HepG2 (cell line): ENCODE data around the gene NAB1. TPM values are rescaled to one million over a fixed set of nuclear protein-coding genes. Genes with fewer than 3 reads are reported as not detected.
"Not testable (repeated sequence)": the region's sequence is repeated elsewhere in the genome, so short reads cannot be mapped to it uniquely, and the experiment has no call there.

ENCODE experiments used
- ATAC-seq: fragments of 200-7000 bp; cut with Tn5 transposase; 3 replicates; pipeline ENCODE4 v1.9.1; 2020; ENCODE audit warnings: mild to moderate bottlenecking, moderate library complexity
- BruUV-seq: library from RNA; stranded (reverse); fragments of 400-500 nt; replicated peaks from 2 replicates; lab custom pipeline; 2021; lab: Mats Ljungman, UMichigan
- CTCF ChIA-PET: fragments of 300-600 bp; formaldehyde crosslinking; extraction: SDS; loops from one replicate; lab custom pipeline; 2021; ENCODE audit warnings: low total read pairs, inconsistent platforms, low intra/inter-chr PET ratio; lab: Yijun Ruan, JAX
- POLR2A ChIA-PET: fragments of 350-600 bp; sonication (Branson Sonifier 250); formaldehyde crosslinking; loops from one replicate; lab custom pipeline; 2020; ENCODE audit warnings: antibody characterized with exemption, inconsistent platforms; lab: Yijun Ruan, JAX
- DNase-seq: peaks from one replicate; pipeline ENCODE4 v3.0.0-alpha.2; 2015; ENCODE audit warnings: low spot score
- FAIRE-seq: peaks from 3 replicates; lab custom pipeline; 2011; peaks lifted over from hg19 to GRCh38; lab: Jason Lieb, UNC
- H2AFZ ChIP-seq: one replicate; pipeline ENCODE4 v1.6.1; 2011; ENCODE audit warnings: low read length, inconsistent platforms
- H3K27ac ChIP-seq: fragments of 300-600 bp; 3 replicates; pipeline ENCODE4 v1.8.0; 2011; ENCODE audit warnings: mixed run types, mild to moderate bottlenecking, mixed read lengths, low read length, inconsistent platforms; ENCODE audit not compliant: insufficient read depth; ENCODE audit errors: extremely low read length
- H3K27me3 ChIP-seq, 2 experiments: fragments of 200-600 bp in 1 of 2; 2 replicates in 1 of 2; 3 replicates in 1 of 2; pipeline versions ENCODE4 v1.6.0 to v1.8.0; 2011; ENCODE audit warnings: low read length in 2 of 2, mild to moderate bottlenecking in 2 of 2, moderate library complexity in 2 of 2, inconsistent platforms in 1 of 2; ENCODE audit not compliant: insufficient read depth in 2 of 2, control insufficient read depth in 1 of 2
- H3K36me3 ChIP-seq, 2 experiments: fragments of 200-600 bp in 1 of 2; replicated peaks in 1 of 2; 2 replicates in 1 of 2; 3 replicates in 1 of 2; pipeline versions ENCODE4 v1.5.1 to v1.8.0; 2011; ENCODE audit warnings: low read length in 2 of 2, inconsistent platforms in 1 of 2; ENCODE audit not compliant: insufficient read depth in 2 of 2, control insufficient read depth in 1 of 2
- H3K4me1 ChIP-seq: 2 replicates; pipeline ENCODE4 v1.5.1; 2012; ENCODE audit warnings: low read length, inconsistent platforms; ENCODE audit not compliant: insufficient read depth
- H3K4me2 ChIP-seq: 2 replicates; pipeline ENCODE4 v1.6.0; 2011; ENCODE audit warnings: low read depth, low read length, inconsistent platforms
- H3K4me3 ChIP-seq, 3 experiments: fragments of 200-600 bp in 1 of 3; sonication (generic), shearing (Covaris generic) in 1 of 3; replicated peaks in 1 of 3; 2 replicates each; pipeline ENCODE4 v1.5.1; 2011 to 2016; ENCODE audit warnings: low read length in 3 of 3, inconsistent platforms in 2 of 3, low read depth in 2 of 3, mild to moderate bottlenecking in 2 of 3, control low read depth in 1 of 3, mixed read lengths in 1 of 3; ENCODE audit not compliant: insufficient read depth in 1 of 3
- H3K79me2 ChIP-seq: one replicate; pipeline ENCODE4 v1.6.1; 2011; ENCODE audit warnings: low read length, inconsistent platforms; ENCODE audit not compliant: insufficient read depth
- H3K9ac ChIP-seq: 2 replicates; pipeline ENCODE4 v1.6.0; 2011; ENCODE audit warnings: mild to moderate bottlenecking, low read depth, low read length, inconsistent platforms; ENCODE audit not compliant: insufficient read depth
- H3K9me3 ChIP-seq: 2 replicates; pipeline ENCODE4 v1.5.1; 2012; ENCODE audit warnings: mild to moderate bottlenecking, low read length
- H4K20me1 ChIP-seq: 2 replicates; pipeline ENCODE4 v1.6.0; 2011; ENCODE audit warnings: inconsistent platforms, mild to moderate bottlenecking, low read length, moderate library complexity; ENCODE audit not compliant: insufficient read depth
- EP300 ChIP-seq, 3 experiments: sonication (generic) in 1 of 3; formaldehyde crosslinking in 1 of 3; IDR thresholded peaks; 2 replicates each; pipeline versions ENCODE4 v1.5.1 to v1.6.1; 2011 to 2020; ENCODE audit warnings: low read depth in 2 of 3, low read length in 2 of 3, borderline replicate concordance in 1 of 3, improper control_type of control experiment in 1 of 3, mild to moderate bottlenecking in 1 of 3, missing genetic modification reagents in 1 of 3, moderate library complexity in 1 of 3
- FOSL2 ChIP-seq: sonication (generic); formaldehyde crosslinking; IDR thresholded peaks from 2 replicates; pipeline ENCODE4 v1.4.0; 2020; ENCODE audit warnings: missing genetic modification reagents
- ZMYM2 ChIP-seq: sonication (generic); formaldehyde crosslinking; IDR thresholded peaks from 2 replicates; pipeline ENCODE4 v1.8.0; 2022; ENCODE audit warnings: mild to moderate bottlenecking, missing genetic modification reagents
- ZNF253 ChIP-seq: sonication (generic); formaldehyde crosslinking; IDR thresholded peaks from 2 replicates; pipeline ENCODE4 v1.8.0; 2022; ENCODE audit warnings: mild to moderate bottlenecking, missing genetic modification reagents, borderline replicate concordance
- ZNF710 ChIP-seq: sonication (generic); formaldehyde crosslinking; IDR thresholded peaks from 2 replicates; pipeline ENCODE4 v1.5.0; 2020; ENCODE audit warnings: mild to moderate bottlenecking, missing genetic modification reagents, borderline replicate concordance
- ZNF749 ChIP-seq: sonication (generic); formaldehyde crosslinking; IDR thresholded peaks from 2 replicates; pipeline ENCODE4 v1.8.0; 2022; ENCODE audit warnings: mild to moderate bottlenecking, missing genetic modification reagents, moderate library complexity, borderline replicate concordance
- WGBS: methylation state at CpG from one replicate; pipeline ENCODE4 v1.1.6; 2017; ENCODE audit warnings: low lambda C conversion rate; 5-methylcytosine and 5-hydroxymethylcytosine counted together
- in situ Hi-C: cut with HindIII; loops from 2 replicates; pipeline ENCODE4 v1.10.0; 2017; ENCODE audit warnings: low pct_unique_long_range_greater_than_20kb; ENCODE audit not compliant: extremely low pct_ligation_motif_present
- intact Hi-C: fragments of 100-400 bp; cut with micrococcal nuclease; formaldehyde crosslinking; loops from one replicate; pipeline ENCODE4 v1.10.0; 2022; ENCODE audit not compliant: unreplicated experiment
- polyA plus RNA-seq, 8 experiments: library from polyadenylated mRNA; depleted of rRNA in 3 of 8; stranded (reverse) in 7 of 8; unstranded in 1 of 8; fragments of >200 nt; fragmentation: Illumina TruSeq in 4 of 8; extraction: Trizol in 4 of 8; gene quantifications; 2 replicates each; pipeline versions ENCODE4 v1.2.1 to v1.2.3, GENCODE V29; 2011 to 2016; ENCODE audit warnings: low read depth in 4 of 8, missing spikeins in 1 of 8, mixed read lengths in 1 of 8; ENCODE audit not compliant: insufficient read depth in 1 of 8
- total RNA-seq, 5 experiments: library from RNA; depleted of rRNA; stranded (reverse); fragments of >200 nt; fragmentation: Illumina TruSeq; extraction: Trizol; gene quantifications; 2 replicates each; pipeline ENCODE4 v1.2.3, GENCODE V29; 2016; ENCODE audit warnings: low read depth in 1 of 5
- TF ChIP-seq, protein P1 (sequence below): sonication (generic); formaldehyde crosslinking; IDR thresholded peaks from 2 replicates; pipeline ENCODE4 v1.8.0; 2022; ENCODE audit warnings: mild to moderate bottlenecking, missing genetic modification reagents

The NAB1 gene
- total and polyA plus RNA-seq, 2 of the 13 experiments (the other 11 are each of a cell fraction or from before 2014, with no cell fraction given): 24.5 to 46.0 TPM

- H2AFZ ChIP-seq: no peak overlapping the region
- BruUV-seq: no TSS peak
- FAIRE-seq: no peak
- peaks cover 15% of the 10 kb centered on the region for H3K4me1 ChIP-seq
- no peak for DNase-seq
- no peak overlapping the region for H3K4me3 ChIP-seq
- no peak for ATAC-seq
- ChIA-PET CTCF (no interaction called here), POLR2A (no interaction called here)
- no peaks in the 10 kb centered on the region for H4K20me1 ChIP-seq
- no peak overlapping the region for H3K9ac ChIP-seq
- H3K4me2 ChIP-seq: no peak overlapping the region
- 33% methylated on average over 4 of the region's 4 CpGs for WGBS
- H3K27ac ChIP-seq: no peak overlapping the region
- no peaks in the 10 kb centered on the region for H3K9me3 ChIP-seq
- H3K36me3 ChIP-seq: no peaks in the 10 kb centered on the region
- H3K79me2 ChIP-seq: no peaks in the 10 kb centered on the region
- intact Hi-C loops (loop anchor here (10.0 kb wide), 1 partner anchor 378 kb away; no protein-coding TSS in a partner anchor), in situ Hi-C loops (no loop called here)
- no peaks in the 10 kb centered on the region for H3K27me3 ChIP-seq
- TF ChIP-seq ZNF710 (CRISPR knock-in tag): no peak
- TF ChIP-seq, all 625 proteins: peak for 0
Observed at GRCh38 chr2:190607014-190607597, 41.8 kb upstream of the NAB1 start.

DNA sequence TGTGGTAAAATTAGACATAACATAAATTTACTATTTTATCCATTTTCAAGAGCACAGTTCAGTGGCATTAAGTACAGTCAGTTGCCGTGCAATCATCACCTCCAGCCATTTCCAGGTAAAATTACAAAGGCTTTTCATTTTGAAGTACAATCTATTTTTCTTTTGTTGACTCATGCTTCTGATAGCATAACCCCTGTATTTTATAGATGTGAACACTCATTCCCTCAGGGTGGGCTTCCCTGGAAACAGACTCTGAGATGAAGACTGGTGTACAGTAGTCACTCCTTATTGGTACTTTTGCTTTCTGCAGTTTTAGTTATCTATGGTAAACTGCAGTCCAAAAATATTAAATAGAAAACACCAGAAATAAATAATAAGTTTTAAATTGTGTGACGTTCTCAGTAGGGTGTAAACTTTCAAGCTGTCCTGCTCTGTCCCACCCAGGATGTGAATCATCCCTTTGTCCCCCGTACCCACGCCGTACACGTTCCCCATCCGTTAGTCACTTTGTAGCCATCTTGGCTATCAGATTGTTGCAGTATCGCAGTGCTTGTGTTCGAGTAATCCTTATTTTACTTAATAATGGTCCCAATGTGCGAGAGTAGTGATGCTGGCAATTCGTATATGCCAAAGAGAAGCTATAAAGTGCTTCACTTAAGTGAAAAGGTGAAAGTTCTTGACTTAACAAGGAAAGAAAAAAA lies 41.1 kb upstream of the NAB1 start:
- no peak for FAIRE-seq

DNA sequence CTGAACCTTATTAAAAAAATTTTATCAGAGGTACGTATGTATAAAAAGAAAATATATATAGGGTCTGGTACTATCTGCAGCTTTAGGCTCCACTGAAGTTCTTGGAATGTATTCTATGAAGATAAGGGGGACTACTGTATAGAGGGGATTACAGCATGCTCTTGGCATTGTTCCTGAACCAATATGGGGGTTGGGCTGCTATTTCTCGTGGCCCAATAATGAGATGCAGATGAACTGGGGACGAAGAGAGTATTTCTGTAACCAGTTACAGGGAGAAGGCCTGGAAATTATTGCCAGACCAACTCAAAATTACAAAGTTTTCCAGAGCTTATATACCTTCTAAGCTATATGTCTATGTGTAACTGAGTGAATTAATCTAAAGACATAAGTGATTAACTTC lies 40.0 kb upstream of the NAB1 start:
- BruUV-seq, H3K4me2 ChIP-seq, H3K27me3 ChIP-seq, H2AFZ ChIP-seq, FAIRE-seq, H3K4me3 ChIP-seq, POLR2A ChIA-PET, CTCF ChIA-PET, in situ Hi-C loops, H4K20me1 ChIP-seq, DNase-seq, H3K36me3 ChIP-seq, H3K79me2 ChIP-seq, H3K27ac ChIP-seq, H3K9ac ChIP-seq, H3K9me3 ChIP-seq: not testable (repeated sequence)
- WGBS: 12% methylated on average over 3 of the region's 3 CpGs
- H3K4me1 ChIP-seq: peaks cover 15% of the 10 kb centered on the region
- peak; percentile 42; the same call in 2 of the 3 replicates for ATAC-seq
- intact Hi-C loops: loop anchor here (10.0 kb wide), 1 partner anchor 376 kb away; no protein-coding TSS in a partner anchor

More for the DNA sequence above, 41.1 kb upstream of the NAB1 start:
- Histone ChIP-seq H3K27ac (no peak overlapping the region), H3K36me3 (no peaks in the 10 kb centered on the region), H4K20me1 (no peaks in the 10 kb centered on the region), H3K27me3 (no peaks in the 10 kb centered on the region), H3K9ac (no peak overlapping the region), H3K4me3 (no peak overlapping the region), H3K4me2 (no peak overlapping the region), H2AFZ (no peak overlapping the region), H3K79me2 (no peaks in the 10 kb centered on the region), H3K4me1 (peaks cover 15% of the 10 kb centered on the region), H3K9me3 (no peaks in the 10 kb centered on the region)
- WGBS: 58% methylated on average over 11 of the region's 11 CpGs
- no TSS peak for BruUV-seq
- DNase-seq: no peak
- in situ Hi-C loops: no loop called here
- CTCF ChIA-PET: no interaction called here
- no peak for ATAC-seq
- POLR2A ChIA-PET: no interaction called here
- TF ChIP-seq ZMYM2 (CRISPR knock-in tag): no peak
- no peak for TF ChIP-seq ZNF749
- TF ChIP-seq, protein P1, sequence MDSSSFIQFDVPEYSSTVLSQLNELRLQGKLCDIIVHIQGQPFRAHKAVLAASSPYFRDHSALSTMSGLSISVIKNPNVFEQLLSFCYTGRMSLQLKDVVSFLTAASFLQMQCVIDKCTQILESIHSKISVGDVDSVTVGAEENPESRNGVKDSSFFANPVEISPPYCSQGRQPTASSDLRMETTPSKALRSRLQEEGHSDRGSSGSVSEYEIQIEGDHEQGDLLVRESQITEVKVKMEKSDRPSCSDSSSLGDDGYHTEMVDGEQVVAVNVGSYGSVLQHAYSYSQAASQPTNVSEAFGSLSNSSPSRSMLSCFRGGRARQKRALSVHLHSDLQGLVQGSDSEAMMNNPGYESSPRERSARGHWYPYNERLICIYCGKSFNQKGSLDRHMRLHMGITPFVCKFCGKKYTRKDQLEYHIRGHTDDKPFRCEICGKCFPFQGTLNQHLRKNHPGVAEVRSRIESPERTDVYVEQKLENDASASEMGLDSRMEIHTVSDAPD (CRISPR knock-in tag): no peak
- TF ChIP-seq EP300 (IDR thresholded peaks at IDR 0.05; ENCODE audit: low read depth in 2 of 2, low read length in 2 of 2): no peak
- TF ChIP-seq EP300 (CRISPR knock-in tag; IDR thresholded peaks at IDR 0.05; ENCODE audit: borderline replicate concordance): no peak
- peak; percentile 21; the same call in 1 of the 2 replicates for TF ChIP-seq FOSL2 (CRISPR knock-in tag)
- no peak for TF ChIP-seq ZNF253 (CRISPR knock-in tag)
- intact Hi-C loops: loop anchor here (10.0 kb wide), 1 partner anchor 377 kb away; no protein-coding TSS in a partner anchor
